Activated CD8-positive, alpha-beta memory T cell treated with anti-CD3 and anti-CD28 coated beads, Interleukin-2, amount 50 U/mL, for 4 hours (primary cell): ENCODE data around the gene FAM209A.
"Not testable (repeated sequence)": the region's sequence is repeated elsewhere in the genome, so short reads cannot be mapped to it uniquely, and the experiment has no call there.

ENCODE experiments used
- DNase-seq: peaks from one replicate; pipeline ENCODE4 v3.0.0-alpha.2; 2020

The FAM209A gene

DNA sequence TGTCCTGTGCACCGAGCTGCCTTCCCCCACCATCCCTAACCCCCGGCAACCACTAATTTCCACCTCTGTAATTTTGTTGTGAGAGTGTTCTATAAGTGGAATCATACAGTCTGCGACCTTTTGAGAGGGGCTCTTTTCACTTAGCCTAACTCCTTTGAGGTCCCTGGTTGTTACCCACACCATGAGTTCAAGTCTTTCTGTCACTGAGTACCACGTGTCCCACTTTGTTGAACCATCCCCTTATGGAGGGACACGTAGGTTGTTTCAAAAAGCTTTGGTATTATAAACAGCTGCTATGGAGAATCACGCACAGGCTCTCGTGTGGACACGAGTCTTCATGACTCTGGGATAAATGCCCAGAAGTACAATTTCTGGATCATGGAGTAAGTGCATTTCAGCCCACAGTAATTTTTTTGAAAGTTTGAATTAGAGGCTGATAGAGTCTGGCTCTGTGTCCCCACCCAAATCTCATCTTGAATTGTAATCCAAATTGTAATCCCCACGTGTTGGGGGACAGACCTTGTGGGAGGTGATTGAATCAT, 18.0 kb downstream of the FAM209A start:
- no peak for DNase-seq

DNA sequence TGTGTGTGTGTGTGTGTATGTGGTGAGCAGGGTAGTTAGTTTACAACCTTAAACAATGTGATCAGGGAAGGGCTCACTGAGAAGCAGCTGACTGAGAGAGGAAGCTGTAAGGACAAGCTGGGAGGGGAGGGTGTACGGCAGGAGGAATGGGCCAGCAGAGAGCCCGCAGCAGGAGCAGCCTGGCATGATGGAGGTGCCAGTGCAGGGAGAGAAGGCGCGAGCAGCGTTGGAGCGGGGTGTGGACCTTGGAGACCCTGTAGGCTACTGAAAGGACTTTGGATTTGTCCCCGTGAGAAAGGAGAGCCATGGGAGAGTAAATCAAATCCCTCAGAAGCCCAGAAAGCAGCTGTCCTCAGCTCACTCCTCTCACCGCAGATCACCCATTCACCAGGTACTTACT, 27.0 kb downstream of the FAM209A start:
- DNase-seq: no peak

DNA sequence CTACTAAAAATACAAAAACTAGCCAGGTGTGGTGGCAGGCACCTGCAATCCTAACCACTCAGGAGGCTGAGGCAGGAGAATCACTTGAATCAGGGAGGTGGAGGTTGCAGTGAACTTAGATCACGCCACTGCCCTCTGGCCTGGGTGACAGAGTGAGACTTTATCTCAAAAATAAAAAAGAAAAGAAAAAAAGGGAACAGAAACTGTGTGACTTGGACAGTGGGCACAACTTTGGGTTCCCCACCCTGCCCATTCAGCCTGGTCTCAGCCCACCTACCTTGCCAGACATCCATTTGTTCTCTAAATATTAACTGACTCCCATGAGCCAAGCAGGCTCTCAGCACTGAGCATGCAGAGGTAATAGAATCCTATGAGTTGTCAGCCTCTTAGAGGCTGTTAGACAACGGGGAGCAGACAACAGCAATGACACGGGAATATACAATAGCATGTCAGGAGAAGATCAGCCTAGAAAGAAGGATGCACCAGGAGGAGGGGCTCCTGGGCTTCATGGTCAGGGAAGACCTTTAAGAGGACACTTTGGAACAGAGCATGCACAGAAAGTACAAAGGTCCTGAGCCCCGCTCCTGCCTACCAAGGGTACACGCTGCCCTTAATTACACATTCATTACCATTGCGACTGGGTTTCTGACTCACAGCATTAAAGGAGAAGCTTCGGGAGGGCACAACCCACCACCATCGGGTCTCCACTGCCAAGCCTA, 28.5 kb downstream of the FAM209A start:
- no peak for DNase-seq

DNA sequence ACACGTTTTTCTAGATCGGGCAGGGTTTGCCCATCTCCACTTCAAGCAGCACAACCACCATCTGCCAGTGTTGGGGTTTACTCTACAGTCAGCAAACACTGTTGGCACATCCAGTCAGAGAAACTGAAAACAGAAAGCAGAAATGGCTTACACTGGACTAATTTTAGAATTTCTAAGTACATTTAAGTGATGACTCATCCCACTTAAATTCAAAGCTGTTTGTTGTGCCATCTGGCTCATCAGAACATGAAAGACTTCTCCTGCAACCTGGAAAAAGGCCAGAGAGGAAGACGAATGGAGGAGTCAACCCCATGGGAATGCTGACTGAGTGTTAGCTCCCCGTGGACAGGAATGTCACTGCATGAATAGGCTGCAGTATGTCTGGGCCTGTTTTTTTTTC, 30.3 kb downstream of the FAM209A start:
- no peak for DNase-seq

DNA sequence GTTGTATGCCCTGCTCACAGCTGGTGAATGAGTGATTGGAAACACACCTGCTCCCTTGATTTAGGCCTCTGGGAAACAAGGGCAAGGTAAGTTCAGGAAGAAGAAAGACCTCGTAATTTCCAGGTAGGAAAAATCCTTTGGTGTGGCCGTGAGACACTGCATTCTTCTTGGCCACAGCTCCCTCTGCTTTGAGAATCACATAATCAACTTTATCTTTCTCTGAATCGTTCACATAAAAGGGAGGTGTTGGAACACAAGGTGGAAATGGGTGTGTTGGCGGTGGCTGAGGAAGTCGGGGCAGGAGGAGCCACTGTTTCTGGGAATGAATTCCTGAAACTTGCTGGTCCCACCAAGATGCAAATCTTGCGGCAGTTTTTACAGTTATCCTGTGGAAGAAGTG, 34.4 kb downstream of the FAM209A start:
- no peak for DNase-seq

DNA sequence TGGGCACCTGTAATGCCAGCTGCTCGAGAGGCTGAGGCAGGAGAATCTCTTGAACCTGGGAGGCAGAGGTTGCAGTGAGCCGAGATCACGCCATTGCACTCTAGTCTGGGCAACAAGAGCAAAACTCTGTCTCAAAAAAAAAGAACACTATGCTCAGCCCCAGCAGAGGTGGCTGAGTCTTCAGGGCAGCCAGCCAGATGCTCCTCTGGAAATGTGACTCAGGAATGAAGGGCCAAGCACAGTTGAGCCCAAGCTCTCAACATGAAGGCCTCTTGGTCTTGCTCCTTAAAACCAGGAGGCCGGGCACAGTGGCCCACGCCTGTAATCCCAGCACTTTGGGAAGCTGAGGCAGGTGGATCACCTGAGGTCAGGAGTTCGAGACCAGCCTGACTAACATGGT, 40.0 kb downstream of the FAM209A start:
- DNase-seq: not testable (repeated sequence)

DNA sequence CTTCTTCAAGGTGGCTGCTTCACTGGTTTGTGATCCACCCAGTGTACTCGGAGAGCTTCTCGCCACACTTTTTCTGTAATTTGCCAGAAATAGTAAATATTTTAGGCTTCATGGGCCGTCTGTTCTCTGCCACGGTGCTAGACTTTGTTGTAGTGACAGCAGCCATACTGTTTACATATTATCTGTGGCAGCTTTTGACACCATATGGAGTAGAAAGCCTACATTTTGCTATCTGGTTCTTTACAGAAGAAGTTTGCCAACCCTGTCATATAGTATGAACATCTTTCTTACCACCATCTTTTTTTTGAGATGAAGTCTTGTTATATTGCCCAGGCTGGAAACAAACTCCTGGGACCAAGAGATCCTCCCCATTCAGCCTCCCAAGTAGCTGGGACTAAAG, 41.0 kb downstream of the FAM209A start:
- DNase-seq: no peak

DNA sequence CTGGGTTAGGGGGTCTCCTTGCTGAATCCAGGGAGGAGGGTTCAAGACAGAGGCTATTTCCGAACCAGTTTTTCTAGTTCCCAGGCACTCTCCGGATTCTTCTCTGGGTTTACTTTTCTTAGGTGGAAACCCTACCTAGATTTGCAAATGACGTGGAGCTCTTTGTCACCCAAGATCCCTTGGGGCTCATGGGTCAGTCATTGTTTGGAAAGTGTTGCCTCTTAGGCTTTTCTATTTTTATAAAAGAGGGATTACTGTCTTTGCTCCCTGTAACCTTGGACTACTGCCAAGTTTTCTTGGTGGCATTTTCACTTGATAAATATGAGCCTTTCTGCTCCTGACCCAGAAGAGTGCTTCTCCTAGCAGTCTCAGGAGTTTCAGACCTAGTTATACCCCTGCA, 42.1 kb downstream of the FAM209A start:
- DNase-seq: no peak

DNA sequence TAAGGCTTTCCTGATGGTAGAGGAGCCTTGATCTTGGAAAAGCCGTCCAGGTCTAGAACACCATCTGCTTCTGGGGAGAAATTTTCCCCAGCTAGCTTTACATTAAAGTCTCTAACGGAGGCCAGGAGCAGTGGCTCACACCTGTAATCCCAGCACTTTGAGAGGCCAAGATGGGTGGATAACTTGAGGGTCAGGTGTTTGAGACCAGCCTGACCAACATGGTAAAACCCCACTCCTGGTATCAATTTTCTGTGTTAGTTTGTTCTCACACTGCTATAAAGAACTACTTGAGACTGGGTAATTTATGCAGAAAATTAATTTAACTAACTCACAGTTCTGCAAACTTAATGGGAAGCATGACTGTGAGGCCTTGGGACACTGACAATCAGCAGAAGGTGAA, 46.3 kb downstream of the FAM209A start:
- DNase-seq: no peak

DNA sequence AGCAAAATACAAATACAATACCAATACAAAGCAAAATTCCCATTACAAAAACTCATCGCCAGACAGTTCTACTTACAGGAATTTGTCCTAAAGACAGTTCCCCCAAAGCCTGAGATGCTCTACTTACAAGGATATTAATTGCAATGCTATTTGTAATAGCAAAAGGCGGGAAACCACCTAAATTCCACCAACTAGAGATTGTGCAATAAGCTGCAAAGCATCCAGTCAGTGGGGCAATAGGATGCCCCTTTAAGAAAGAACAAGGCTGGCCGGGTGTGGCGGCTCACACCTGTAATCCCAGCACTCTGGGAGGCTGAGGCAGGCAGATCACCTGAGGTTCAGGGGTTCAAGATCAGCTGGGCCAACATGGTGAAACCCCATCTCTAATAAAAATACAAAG, 47.6 kb downstream of the FAM209A start:
- no peak for DNase-seq

DNA sequence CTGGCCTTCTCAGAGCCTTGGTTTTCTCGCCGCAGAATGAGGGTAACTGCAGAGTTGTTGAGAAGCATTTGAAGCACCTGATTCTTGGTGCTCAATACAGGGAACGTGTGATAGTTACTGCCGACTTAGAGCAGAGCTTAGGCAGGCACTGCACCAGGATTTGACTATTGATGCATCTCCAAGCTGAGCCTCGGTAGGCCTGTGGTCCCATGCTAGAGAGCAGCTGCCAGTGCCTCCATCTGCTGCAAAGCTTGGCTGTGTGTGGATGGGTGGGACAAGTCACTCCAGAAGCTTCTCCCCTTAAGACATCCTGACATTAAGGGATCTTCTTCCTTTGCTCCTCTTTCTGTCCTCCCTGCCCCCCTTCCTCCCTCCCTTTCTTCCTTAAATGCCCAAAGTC, 49.4 kb downstream of the FAM209A start:
- DNase-seq: no peak

DNA sequence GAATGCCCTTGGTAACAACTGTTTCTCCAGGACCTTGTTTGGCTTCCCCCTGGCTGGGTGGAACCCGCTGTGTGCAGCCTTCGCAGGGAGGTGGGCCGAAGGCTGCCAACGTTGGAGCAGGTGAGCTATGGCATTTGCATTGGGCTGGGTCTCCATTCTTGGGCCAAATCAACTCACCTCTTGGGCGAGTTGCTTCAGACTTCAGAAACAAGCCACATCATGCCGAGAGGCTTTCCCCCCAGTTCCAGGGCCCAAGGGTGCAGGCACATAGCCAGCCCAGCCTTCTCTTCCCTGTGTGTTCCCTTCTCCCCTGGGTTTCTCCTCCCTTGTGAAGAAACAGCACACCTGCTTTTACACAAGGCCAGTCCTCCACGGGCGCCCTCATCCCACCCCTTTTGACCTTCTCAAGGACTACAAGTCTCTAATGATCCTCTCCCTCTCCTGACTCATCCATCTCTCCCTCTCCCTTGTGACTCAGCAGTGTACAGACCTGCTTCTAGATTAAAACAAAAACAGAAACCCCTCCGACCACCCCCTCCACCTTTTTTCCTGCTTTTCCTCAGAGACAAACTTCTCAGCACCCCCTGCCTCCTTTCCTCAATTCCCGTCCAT, 50.1 kb downstream of the FAM209A start:
- no peak for DNase-seq

DNA sequence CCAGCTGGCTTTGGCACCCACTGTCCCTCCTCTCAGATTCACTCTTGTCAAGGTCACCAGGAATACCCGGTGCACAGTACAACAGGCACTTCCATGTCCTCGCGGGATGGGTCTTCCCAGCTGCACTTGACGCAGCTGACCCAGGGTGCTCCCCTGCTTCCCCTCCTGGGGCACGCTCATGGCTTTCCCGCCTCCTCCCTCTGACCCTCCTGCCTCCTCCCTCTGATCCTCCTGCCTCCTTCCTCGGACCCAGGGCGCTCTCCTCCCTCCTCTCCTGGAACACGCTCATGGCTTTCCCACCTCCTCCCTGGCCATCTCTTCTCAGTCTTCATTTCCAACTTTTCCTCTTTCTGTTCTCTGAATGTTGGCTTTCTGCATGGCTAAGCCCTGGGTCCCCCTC, 50.6 kb downstream of the FAM209A start:
- DNase-seq: no peak
